WI38 (cell line): ENCODE measurements around the gene TWIST2.

Source experiments
- H3K4me3 ChIP-seq: 2 replicates; pipeline ENCODE4 v1.5.1; 2011; ENCODE audit warnings: low read depth, mild to moderate bottlenecking, control low read depth, low read length
- CTCF ChIP-seq: IDR thresholded peaks from 2 replicates; pipeline ENCODE4 v1.5.1; 2012; ENCODE audit warnings: low read depth, mild to moderate bottlenecking, control low read depth, low read length

TWIST2 gene

DNA sequence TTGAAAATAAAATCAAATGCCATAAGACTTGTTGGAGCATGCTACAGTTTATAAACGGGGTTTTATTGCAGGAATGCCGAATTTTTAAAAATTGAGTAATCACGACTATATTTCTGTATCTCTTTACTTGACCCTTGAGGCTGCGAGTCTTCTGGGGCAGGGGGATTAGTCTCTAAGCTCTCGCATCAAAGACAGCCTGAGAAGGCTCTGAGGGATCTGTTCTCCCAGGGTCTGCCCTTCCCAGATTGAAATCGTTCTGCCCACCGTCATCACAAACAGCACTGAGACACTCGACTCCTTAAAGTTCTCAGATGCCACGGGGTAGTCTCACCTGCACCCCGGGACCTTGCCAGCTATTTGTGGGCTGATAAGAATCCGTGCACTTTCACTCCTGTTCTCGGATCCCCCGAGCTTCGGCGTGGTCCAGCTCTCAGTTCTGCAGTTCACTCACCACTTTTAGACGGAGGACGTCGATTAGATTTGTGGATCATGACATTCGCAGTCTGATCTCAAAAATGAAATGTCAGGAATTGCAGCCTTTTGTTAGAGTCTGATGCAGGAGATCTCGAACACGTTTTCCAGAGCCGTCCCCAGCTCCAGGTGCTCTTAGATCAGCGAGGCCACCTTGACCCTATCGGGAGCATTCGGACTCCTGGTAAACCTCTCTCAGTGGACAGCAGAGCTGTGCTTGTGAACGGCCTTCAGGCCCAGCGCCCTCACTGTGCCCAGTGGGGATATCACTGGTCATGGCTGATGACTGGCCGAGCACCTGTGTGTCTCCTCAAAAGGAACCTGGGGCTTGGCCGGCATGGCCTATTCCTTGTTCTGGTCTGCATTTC, 43.0 kb downstream of the TWIST2 start:
- no peak overlapping the region for H3K4me3 ChIP-seq

GRCh38 chr2:238891457-238892203, 43.7 kb downstream of the TWIST2 start:
- no peak overlapping the region for H3K4me3 ChIP-seq
- TF ChIP-seq CTCF, result no peak

More for the DNA sequence above, 43.0 kb downstream of the TWIST2 start:
- TF ChIP-seq CTCF, result no peak

GRCh38 chr2:238892204-238892500, 44.3 kb downstream of the TWIST2 start:
- no peak overlapping the region for H3K4me3 ChIP-seq
- TF ChIP-seq CTCF, result no peak

GRCh38 chr2:238892796-238893195, 44.9 kb downstream of the TWIST2 start:
- no peak for TF ChIP-seq CTCF
- H3K4me3 ChIP-seq, result no peak overlapping the region

- no peak for TF ChIP-seq CTCF
- no peak overlapping the region for H3K4me3 ChIP-seq
Measured at GRCh38 chr2:238893349-238894000, 45.6 kb downstream of the TWIST2 start.

GRCh38 chr2:238894226-238894949, 46.5 kb downstream of the TWIST2 start:
- TF ChIP-seq CTCF, result no peak
- H3K4me3 ChIP-seq, result no peak overlapping the region
